Pulmonary artery endothelial cell (primary cell): ENCODE results near the gene HAUS2. TPM values are rescaled to one million over a fixed set of nuclear protein-coding genes. Genes with fewer than 3 reads are reported as not detected.
"Not testable (repeated sequence)": the region's sequence is repeated elsewhere in the genome, so short reads cannot be mapped to it uniquely, and the experiment has no call there.

Experiments
- DNase-seq: peaks from one replicate; pipeline ENCODE4 v3.0.0-alpha.2; 2011; ENCODE audit warnings: low read depth, low spot score
- total RNA-seq: library from RNA; depleted of rRNA; stranded (reverse); fragments of >200 nt; gene quantifications from 2 replicates; pipeline ENCODE4 v1.2.3, GENCODE V29; 2014

Gene HAUS2
- 37.9 and 45.0 TPM in 2 replicates for total RNA-seq

DNA sequence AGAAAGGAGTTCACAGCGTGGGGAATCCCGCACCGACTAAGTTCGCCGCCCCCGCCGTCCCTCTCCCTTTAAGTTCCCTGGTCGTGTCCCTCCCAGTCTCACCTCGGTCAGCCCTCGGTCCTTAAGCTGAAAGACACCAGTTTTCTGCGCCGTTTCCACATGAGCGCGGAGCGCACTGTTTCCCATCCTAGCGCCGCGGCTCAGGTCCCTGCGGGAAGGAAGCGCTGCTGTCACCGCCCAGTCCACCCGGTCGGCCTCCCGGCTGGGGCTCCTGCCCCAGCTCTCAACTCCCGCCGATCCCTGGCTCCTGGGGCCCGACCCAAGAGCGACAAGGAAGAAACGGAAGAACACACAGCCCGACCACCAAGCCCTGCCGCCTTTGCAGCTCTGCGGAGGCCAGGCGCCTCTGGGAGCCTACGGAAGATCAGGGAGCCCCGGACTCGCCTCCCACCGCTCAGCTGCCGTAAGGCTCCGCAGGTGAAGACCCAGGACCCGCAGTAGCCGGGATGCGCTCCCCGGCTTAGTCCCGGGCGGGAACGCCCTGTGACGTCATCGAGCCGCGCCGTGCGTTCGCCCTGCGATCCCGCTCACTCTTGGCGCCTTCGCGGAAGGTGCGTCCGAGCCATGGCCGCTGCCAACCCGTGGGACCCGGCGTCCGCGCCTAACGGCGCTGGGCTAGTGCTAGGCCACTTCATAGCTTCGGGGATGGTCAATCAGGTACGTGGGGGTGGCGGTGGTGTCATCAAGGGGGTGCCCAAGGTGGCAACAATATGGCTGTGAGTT, at the start of gene HAUS2, which contains the start of gene LRRC57:
Gene HAUS2, plus strand, starts transcription at position 590 of the 783 bp plus-strand sequence. Its CDS starts 35 bp downstream, at position 625.
Gene LRRC57, minus strand, starts transcription at position 545 of the 783 bp plus-strand sequence. Its CDS starts 359 bp downstream, at position 186.
- DNase-seq, result peak; percentile 50

DNA sequence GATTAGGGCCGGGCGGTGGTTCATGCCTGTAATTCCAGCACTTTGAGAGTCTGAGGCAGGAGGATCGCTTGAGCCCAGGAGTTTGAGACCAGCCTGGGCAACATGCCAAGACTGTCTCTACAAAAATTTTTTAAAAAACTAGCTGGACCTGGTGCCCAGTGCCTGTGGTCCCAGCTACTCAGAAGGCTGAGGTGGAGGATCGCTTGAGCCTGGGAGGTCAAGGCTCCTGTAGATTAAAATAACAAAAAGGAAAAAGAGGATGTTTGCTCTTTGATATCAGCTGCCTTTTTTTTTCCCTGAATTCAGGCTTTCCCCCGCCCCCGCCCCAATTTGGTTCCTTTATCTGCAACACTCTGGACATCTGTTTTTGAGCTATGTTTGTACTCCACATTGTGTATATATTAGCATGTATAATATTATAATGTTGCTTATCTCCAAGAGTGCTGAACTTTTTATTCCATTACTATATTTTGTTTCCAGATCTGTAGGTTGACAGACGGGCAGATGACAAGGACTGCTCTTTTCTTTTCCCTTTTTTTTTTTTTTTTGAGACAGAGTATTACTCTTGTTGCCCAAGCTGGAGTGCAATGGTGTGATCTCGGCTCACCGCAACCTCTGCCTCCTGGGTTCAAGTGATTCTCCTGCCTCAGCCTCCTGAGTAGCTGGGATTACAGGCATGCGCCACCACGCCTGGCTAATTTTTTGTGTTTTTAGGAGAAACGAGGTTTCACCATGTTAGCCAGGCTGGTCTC, 48.6 kb upstream of the HAUS2 start:
- DNase-seq, result no peak

DNA sequence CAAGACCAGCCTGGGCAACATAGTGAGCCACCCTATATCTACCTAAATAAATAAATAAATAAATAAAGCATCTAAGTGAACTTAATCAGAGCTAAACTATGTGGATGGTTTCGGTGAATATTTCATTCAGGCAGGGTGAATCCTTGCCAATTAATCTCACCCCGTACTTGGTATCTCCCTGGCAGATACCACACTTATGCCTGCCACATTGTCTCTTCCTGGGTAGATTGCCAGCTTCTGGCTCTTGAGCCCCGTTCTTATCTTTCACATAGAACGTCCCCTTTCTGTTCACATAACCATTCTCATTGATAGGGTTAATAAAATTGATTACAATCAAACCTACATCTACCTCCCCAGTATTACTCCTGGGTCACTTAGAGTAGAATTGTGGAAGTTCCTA, 46.2 kb upstream of the HAUS2 start:
- no peak for DNase-seq

DNA sequence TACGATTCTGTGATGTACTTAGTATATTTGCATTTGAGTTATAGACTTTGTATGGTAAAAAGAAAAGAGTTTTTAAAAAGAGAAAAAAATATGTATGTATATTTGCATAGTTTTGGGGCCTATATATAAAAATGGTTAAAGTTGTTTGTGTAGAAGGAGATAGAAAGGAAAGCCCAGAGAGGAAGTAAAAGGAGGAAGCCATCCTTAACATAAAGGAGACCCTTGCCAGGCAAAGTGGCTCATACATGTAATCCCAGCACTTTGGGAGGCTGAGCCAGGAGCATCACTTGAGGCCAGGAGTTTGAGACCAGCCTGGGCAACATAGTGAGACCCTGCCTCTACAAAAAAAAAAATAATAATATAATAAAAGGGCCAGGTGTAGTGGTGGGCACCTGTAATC, 44.8 kb upstream of the HAUS2 start:
- DNase-seq, result no peak

DNA sequence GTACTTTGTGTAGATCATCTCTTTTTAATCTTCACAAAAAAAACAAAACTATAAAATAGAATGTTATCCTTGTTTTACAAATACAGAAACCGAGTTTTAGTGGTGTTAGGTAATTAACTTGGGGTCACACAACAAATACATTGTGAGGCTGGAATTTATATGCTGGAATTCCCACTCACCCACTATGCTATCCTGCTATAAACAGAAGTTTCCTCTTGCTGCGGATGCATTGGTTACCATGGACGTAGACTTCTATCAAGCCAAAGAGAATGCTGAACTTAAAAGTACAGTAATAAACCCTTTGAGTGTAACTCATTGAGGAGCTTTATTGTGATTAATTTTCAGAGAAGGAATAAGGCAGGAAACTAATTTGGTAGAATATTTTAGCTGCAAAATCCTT, 44.0 kb upstream of the HAUS2 start:
- no peak for DNase-seq

DNA sequence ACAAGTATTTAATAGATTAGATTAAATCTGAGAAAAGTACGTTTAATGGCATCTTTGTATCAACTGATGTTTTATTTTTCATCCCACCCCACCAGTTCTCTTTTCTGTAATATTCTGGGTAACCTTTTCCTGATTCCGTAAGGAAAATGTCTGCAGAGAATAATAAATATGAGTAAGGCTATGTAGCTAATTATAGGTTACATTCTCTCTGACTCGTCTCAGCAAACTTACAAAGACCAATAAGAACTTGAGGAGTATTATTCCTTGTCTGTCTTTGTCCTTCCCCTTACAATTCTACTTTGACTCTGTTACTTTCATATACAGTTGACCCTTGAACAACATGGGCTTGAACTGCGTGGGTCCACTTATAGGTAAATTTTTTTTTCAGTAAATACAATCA, 41.1 kb upstream of the HAUS2 start:
- no peak for DNase-seq

DNA sequence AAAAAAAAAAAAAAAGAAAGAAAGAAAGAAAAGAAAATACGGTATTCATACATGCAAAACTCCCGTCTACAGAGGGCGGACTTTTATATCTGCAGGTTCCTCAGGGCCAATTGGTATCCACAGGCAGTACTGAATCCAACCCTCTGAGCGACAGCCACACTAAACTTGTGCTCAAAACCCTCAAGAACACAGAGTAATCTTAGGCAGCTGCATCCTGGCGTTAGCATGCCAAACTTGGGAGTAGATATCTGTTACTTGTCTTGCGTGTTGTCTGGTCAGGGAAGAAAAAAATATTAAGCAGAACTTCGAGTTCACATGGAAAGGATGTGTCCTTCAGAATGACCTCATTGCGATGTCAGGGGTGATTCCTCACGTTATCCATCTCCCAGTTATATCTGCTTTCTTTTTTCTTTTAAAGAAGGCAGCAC, 40.4 kb upstream of the HAUS2 start:
- no peak for DNase-seq

DNA sequence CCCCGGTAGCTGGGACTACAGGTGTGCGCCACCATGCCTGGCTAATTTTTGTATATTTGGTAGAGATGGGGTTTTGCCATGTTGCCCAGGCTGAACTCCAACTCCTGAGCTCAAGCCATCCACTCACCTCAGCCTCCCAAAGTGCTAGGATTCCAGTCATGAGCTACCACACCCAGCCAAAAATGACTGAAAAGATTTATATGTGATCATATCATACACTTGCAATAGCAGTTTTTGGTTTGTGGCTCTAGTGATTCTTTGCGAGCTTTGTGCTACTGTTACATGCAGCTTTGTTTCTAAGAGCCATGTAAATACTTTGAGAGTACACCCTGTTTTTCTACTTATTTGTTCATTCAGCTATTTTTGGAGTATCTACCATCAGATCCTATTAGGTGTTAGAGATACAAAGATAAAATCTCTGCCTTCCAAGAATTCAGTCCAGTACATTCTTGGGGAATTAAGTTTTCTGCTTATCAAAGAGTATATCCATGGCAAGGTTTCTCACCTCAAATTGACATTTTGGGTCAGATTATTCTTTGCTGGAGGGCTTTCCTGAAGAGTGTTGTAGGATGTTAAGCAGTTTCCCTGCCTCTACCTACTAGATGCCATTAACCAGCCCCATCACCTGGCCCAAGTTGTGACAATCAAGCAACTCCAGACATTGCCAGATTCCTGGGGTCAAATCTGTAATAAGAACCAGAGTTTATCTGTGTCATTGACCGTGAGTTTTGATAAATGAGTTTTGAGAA, 38.2 kb upstream of the HAUS2 start:
- DNase-seq, result no peak

DNA sequence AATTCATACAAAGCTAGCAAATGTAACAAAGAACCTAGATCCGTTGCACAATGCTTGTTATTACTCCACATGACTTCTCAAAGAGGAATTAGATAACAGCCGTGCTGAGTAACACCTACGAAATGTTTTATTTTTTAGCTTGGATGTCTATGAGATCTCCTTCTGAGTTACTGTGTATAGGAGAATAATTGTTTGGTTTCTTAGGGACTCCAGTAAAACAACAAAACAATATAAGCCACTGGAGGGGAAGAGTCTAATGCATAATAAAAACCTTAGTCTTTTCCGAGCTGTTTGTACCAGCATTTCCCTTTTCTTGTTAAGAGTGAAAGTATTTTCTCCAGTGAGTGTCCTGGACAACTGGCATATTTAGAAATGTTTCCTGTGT, 37.6 kb upstream of the HAUS2 start:
- no peak for DNase-seq

DNA sequence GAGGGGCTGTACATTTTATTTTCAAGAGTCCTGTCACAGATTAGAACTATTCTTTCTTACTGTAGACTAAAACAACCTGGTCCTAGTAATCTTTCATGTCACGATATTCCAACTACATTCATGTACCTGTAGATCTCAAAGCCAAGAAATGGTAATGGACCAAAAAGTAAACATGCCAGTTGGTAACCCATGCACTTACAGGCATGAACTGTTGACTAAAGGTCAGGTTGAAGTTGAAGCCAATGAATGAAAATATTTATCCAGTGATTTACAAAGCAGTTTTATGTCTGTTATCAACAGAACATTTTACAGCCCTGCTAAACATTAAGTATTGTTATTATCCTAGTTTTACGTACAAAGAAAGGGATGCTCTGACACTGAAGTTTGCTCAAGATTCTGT, 25.3 kb upstream of the HAUS2 start:
- DNase-seq, result no peak

DNA sequence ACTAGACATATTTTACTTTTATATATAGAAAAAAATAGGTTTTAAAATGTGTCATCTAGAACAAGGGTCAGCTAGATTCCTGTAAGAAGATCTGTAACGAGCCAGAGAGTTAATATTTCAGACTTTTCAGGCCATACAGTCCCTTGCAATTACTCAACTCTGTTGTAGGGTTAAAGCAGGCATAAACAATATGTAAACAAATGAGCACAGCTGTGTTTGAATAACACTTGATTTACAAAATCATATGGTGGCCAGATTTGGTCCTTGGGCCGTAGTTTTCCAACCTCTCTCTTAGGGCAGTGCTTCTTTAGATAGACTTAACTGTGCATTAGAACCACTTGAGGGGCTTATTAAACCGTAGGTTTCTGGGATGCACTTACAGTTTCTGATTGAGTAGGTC, 19.7 kb upstream of the HAUS2 start:
- DNase-seq, result no peak

DNA sequence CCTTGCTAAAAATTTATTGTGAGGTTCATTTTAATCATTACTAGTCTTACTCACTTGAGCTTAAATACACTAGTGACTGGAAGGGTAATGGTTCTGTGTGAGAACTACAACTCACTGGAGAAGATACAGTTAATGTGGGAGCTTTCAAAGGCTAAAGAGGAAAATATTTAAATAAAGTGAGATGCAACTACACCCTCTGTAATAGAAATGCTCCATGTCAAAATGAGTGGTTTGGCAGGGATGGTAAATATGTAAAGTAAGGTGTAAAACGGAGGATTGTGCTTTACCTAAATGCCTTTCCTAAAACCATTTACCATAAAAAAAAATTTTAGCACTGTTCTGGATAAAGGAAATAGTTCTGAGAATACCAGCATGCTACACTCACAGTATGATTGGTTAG, 15.4 kb upstream of the HAUS2 start:
- no peak for DNase-seq

DNA sequence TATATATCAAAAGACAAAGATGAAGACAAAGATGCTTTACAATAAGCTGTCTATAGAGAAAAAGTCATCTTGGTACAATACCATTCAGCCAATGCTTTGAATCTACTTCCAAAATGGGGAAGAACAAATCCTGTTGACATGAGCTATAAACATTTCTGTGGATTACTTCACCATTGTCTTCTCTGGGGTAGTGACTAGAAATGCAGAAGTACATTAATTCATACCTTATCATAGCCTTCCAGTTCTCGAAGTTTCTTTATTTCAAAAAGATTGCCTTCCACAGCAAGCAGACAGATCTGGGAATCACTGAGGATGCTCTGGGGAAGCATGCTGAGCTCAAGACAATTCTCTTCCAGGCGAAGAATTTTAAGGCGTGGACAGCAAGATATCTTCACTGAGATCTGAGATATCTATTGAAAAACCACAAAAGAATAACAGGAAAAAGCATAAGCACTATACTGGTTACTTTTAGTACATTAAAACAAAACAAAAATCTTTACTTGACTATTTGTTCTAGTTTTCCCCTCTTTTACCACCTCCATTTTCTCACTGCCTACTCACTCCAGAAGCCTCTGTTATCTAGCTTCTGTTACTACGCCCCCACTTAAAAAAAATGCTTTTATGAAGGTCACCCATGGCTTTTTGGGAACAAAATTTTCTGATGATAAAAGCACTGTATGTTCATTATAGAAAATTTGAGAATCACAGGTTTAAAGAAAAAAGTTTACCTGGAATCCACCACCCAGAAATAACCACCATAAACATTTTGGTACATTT, 3.6 kb upstream of the HAUS2 start:
- DNase-seq, result no peak

DNA sequence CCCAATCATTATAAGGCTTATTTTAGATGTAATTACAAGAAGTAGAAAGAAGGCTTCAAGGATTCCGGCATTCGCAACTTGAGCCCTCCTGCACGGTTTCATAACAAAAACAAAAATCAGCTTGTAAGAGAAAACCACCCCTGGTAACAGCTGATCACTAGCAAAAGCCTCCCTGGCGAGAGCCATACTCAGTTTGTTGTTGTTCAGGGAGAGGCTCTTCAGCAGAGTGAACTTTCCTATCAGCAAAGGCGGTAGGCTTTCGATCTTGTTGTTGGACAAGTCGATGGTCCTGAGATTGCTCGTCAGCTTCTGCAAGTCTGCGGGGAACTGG, 755 bp upstream of the HAUS2 start:
- peak; percentile 8 for DNase-seq

DNA sequence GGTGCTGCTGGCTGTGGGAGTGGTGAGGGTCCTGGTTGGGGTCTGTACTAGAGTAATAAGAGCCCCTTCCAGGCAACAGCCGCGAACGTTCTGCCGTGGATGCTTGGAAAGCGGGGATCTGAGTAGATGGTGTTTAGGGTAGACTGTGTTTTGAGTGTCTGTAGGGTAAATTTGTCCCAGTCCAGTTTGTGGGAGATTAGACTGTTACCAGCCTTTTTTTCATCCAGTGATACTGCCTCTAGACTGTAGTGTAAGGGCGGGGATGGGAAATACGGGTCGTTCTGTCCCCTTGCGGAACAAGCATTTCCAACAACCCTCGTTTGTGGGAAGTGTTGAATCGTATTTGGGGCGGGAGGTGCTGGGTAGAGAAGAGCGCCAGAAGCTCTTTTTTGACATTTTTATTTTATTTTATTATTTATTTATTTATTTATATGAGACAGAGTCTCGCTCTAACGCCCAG, 424 bp downstream of the HAUS2 start:
- peak; percentile 5 for DNase-seq

DNA sequence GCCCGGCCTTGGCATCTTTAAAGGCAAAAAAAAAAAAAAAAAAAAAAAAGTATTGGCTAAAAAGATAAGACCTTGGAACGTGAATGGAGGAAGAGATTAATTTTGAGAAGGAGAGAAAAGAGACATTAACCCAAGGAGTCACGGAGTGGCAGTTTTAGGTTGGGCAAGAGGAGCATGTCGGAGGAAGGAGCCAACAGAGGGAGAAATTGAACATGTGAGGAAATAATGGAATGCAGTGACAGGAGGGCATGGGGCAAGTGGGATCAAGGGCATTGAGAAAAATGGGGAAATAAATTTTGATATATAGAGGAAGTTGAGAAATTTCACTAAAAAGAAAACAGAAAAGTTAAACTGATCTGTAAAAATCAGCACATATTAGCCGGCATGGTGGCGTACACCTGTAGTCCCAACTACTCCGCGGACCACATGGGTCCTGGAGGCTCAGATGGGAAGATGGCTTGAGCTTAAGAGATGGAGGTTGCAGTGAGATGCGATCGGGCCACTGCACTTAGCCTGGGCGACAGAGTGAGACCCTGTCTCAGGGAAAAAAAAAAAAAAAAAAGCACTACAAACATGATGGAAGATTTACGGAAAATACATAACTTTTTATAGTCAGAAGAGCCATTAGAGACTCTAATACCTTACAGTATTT, 1.2 kb downstream of the HAUS2 start:
- no peak for DNase-seq

DNA sequence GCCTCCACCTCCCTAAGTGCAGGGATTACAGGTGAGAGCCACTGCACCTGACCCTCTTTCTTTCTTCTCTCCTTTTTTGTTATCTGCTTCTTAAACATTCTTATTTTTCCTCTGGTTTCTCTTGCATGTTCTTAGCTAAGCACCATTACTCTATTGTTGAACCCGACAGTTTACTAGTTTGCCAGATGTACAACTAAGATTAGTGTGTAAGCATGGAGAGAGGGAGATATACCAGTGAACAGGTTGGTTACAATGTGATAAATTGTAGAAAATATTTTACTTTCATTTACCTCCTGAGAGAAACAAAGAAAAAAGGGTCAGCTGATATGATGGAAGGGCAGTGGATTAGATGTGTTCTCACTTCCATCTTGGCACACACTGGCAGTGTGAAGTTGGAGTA, 4.9 kb downstream of the HAUS2 start:
- no peak for DNase-seq

DNA sequence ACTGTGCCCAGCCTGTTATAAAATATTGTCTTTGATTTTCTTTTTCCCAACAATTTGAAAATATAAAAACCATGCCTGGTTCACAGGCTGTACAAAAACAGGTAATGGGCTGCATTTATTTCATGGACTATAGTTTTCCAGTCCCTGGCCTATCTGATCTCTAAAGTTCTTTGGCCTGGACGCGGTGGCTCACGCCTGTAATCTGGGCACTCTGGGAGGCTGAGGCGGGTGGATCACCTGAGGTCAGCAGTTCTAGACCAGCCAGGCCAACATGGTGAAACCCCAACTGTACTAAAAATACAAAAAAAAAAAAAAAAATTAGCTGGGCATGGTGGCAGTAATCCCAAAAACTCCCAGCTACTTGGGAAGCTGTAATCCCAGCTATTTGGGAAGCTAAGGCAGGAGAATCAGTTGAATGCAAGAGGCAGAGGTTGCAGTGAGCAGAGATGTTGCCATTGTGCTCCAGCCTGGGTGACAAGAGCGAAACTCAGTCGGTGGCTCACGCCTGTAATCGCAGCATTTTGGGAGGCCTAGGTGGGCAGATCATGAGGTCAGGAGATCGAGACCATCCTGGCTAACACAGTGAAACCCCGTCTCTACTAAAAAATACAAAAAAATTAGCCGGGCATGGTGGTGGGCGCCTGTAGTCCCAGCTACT, 8.0 kb downstream of the HAUS2 start:
- DNase-seq, result not testable (repeated sequence)

DNA sequence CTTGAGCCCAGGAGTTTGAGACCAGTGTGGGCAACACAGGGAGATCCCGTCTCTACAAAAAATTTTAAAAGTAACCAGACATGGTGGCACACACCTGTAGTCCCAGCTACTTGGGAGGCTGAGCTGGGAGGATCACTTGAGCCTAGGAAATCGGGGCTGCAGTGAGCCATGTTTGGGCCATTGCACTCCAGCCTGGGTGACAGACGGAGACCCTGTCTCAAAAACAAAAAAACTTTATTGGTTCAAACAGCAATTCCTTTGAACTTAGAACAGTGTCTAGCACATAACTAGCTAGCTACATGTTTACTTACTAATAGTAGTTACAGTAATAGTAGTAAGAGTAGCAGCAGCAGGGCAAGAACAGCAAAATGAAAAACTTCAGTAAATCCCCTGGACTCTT, 10.1 kb downstream of the HAUS2 start:
- no peak for DNase-seq
